Measurements from ENCODE around the gene KDM4B. TPM values are rescaled to one million over a fixed set of nuclear protein-coding genes. Genes with fewer than 3 reads are reported as not detected.

KDM4B gene
- total and polyA plus RNA-seq, 2 donors from 2014 or later: 6.6 to 35.7 TPM

DNA sequence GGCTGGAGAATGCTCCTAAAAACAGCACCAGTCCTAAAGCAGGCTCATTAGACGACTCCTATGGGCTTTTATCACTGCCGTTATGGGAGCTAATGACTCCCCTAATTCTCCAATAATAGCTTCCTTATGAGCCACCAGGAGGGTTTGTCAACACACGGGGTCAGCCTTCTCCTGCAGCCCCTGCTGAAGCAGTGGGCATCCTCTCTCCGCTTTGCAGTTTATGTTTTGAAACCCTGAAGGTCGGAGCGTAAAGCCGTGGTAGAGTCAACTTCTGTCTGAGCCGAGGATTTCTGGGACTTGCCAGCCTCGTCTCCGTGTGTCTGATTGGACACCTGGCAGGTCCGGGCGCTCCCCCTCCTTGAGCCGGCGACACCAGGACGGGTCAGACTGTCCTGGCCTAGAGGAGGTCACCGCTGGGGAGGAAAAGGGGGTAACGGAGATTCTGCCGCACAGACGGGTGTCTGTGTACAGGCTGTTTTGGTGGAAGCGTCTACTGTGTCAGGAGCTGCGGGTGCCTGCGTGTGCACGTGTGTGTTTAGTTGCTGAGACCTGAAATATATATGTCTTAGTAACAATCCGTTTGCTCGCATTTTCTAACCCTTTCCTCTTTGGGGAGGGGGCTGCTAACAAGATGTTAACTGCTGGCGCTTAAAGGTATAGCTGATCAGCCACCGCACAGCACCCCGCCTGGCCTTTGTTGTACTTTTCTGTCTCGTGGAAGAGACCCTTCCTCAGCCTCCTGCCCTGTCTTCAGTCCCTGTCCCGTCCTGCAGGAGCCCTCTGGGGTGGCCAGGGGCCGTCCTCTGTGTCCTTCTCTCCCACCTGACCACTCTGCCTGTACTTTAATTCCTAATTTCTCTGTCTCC is 1.9 kb downstream of the KDM4B start:
- Histone ChIP-seq H3K27ac (ENCODE audit: low read depth in 2 of 2, low read length in 2 of 2) (peak overlapping the region in 1 of 2 donors; percentile 27), H3K27me3 (ENCODE audit: control insufficient read depth, insufficient read depth, low read length) (no peaks in the 10 kb centered on the region), H3K36me3 (ENCODE audit: control insufficient read depth in 2 of 3, insufficient read depth in 3 of 3, low read length in 3 of 3) (no peaks in the 10 kb centered on the region), H3K9me3 (ENCODE audit: control insufficient read depth in 2 of 3, insufficient read depth in 1 of 3, low read length in 3 of 3) (no peaks in the 10 kb centered on the region), H3K9ac (ENCODE audit: low read length in 3 of 3) (peak overlapping the region in 2 of 3 donors; percentile 37 to 80), H3K4me3 (ENCODE audit: low read length in 3 of 3) (peak overlapping the region in 2 of 3 donors; percentile 58 to 73), H3K4me1 (ENCODE audit: control insufficient read depth in 2 of 3, insufficient read depth in 2 of 3, low read depth in 1 of 3, low read length in 3 of 3) (peaks cover 0 to 30% (median 12%) of the 10 kb centered on the region in 3 donors)
- FAIRE-seq (no peak), DNase-seq (peak in 2 of 5 donors; percentile 36 to 59)
- TF ChIP-seq, protein P1, sequence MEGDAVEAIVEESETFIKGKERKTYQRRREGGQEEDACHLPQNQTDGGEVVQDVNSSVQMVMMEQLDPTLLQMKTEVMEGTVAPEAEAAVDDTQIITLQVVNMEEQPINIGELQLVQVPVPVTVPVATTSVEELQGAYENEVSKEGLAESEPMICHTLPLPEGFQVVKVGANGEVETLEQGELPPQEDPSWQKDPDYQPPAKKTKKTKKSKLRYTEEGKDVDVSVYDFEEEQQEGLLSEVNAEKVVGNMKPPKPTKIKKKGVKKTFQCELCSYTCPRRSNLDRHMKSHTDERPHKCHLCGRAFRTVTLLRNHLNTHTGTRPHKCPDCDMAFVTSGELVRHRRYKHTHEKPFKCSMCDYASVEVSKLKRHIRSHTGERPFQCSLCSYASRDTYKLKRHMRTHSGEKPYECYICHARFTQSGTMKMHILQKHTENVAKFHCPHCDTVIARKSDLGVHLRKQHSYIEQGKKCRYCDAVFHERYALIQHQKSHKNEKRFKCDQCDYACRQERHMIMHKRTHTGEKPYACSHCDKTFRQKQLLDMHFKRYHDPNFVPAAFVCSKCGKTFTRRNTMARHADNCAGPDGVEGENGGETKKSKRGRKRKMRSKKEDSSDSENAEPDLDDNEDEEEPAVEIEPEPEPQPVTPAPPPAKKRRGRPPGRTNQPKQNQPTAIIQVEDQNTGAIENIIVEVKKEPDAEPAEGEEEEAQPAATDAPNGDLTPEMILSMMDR (IDR thresholded peaks at IDR 0.05; ENCODE audit: borderline replicate concordance, extremely low read depth, insufficient read depth): no peak
- intact Hi-C loops (cut with DNase I): no loop called here

DNA sequence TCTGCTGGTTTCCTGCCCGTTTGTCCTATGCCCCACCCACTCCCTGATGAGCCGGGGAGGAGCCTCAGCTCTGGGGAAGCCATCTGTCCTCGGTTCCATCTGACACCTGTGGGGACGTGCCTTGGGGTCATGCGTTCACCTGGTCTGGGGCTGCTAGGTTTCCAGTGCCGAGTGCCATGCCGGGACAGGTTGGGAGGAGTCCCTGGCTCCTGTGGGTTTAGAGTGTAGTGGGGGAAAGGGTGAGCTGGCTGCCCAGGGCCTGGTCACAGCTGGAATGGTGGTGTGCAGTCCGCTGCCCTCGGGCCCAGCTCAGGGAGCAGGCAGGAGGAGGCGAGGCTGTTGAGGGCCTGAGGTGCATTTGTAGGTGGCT is 2.5 kb downstream of the KDM4B start:
- DNase-seq: peak in 3 of 5 donors; percentile 42 to 71 (median 60)

DNA sequence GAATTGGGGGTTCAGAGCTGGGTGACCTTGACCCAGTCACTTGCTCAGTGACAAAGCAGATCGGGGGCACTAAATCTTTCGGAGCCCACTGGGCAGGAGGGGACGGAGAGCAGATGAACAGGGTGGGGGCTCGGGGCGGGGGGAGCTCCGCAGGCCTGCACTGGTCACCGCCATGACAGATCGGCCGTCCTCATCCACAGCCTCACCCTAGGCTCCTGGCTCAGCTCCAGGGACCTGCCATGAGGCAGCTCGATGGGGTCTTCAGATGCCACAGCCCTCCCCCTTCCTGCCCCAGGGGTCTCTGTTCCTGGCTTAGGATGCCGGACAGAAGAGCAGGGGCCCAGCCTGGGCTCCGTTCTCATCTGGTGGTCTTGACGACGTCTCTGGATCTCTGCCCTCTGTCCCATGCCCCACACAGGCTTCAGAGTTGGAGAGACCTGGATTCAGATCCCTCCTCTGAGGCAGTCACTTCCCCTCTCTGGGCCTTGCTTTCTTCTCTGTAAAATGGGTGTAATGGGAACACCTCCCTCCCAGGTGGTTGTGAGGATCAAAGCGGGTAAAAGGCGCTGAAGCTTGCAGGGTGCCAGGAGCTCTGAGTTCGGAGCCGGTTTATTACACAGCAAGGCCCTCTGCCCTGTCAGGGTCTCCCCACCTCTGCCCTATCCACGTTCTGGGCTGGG is 3.0 kb downstream of the KDM4B start:
- H3K36me3 ChIP-seq (ENCODE audit: control insufficient read depth in 2 of 3, insufficient read depth in 3 of 3, low read length in 3 of 3): no peaks in the 10 kb centered on the region
- no peak overlapping the region for H3K9ac ChIP-seq (ENCODE audit: low read length in 3 of 3)
- no peaks in the 10 kb centered on the region for H3K9me3 ChIP-seq (ENCODE audit: control insufficient read depth in 2 of 3, insufficient read depth in 1 of 3, low read length in 3 of 3)
- peaks cover 0 to 34% (median 24%) of the 10 kb centered on the region in 3 donors for H3K4me1 ChIP-seq (ENCODE audit: control insufficient read depth in 2 of 3, insufficient read depth in 2 of 3, low read depth in 1 of 3, low read length in 3 of 3)
- no peak for FAIRE-seq
- TF ChIP-seq, protein P1 (IDR thresholded peaks at IDR 0.05; ENCODE audit: borderline replicate concordance, extremely low read depth, insufficient read depth): no peak
- intact Hi-C loops (cut with DNase I): no loop called here
- peak in 1 of 5 donors; percentile 57 for DNase-seq
- H3K27ac ChIP-seq (ENCODE audit: low read depth in 2 of 2, low read length in 2 of 2): peak overlapping the region in 1 of 2 donors; percentile 29
- peak overlapping the region in 1 of 3 donors; percentile 73 for H3K4me3 ChIP-seq (ENCODE audit: low read length in 3 of 3)
- H3K27me3 ChIP-seq (ENCODE audit: control insufficient read depth, insufficient read depth, low read length): no peaks in the 10 kb centered on the region

More for the DNA sequence above, 2.5 kb downstream of the KDM4B start:
- Histone ChIP-seq H3K9ac (ENCODE audit: low read length in 3 of 3) (no peak overlapping the region), H3K27me3 (ENCODE audit: control insufficient read depth, insufficient read depth, low read length) (no peaks in the 10 kb centered on the region), H3K4me3 (ENCODE audit: low read length in 3 of 3) (peak overlapping the region in 2 of 3 donors; percentile 58 to 73), H3K9me3 (ENCODE audit: control insufficient read depth in 2 of 3, insufficient read depth in 1 of 3, low read length in 3 of 3) (no peaks in the 10 kb centered on the region), H3K4me1 (ENCODE audit: control insufficient read depth in 2 of 3, insufficient read depth in 2 of 3, low read depth in 1 of 3, low read length in 3 of 3) (peaks cover 0 to 31% (median 18%) of the 10 kb centered on the region in 3 donors), H3K36me3 (ENCODE audit: control insufficient read depth in 2 of 3, insufficient read depth in 3 of 3, low read length in 3 of 3) (no peaks in the 10 kb centered on the region), H3K27ac (ENCODE audit: low read depth in 2 of 2, low read length in 2 of 2) (peak overlapping the region in 1 of 2 donors; percentile 27)
- intact Hi-C loops (cut with DNase I): no loop called here
- no peak for FAIRE-seq
- TF ChIP-seq, protein P1 (IDR thresholded peaks at IDR 0.05; ENCODE audit: borderline replicate concordance, extremely low read depth, insufficient read depth): no peak
